ENCODE results near the gene MCTP1. TPM values are rescaled to one million over a fixed set of nuclear protein-coding genes. Genes with fewer than 3 reads are reported as not detected.

MCTP1 gene
- total RNA-seq, 2 donors from 2014 or later: 5.1 to 10.0 TPM

DNA sequence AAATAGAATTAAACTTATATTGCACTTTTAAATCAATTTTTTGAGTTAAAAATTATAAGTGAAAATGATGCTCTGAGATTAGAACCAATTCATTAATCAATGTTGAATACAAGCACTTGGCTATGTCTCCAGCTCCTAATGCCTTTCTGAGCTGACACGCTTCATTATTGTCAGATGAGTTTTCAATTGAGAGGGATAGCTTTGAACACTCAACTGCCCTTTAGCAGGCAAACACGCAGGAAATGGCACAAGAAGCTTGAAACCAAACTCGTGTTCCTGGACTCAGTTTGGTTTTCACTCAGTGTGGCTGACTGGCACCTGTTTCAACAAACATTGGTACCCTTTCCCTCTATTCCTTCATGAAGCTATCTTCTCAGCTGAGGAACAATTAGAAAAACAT lies 109.8 kb downstream of the MCTP1 start:
- TF ChIP-seq, protein P1, sequence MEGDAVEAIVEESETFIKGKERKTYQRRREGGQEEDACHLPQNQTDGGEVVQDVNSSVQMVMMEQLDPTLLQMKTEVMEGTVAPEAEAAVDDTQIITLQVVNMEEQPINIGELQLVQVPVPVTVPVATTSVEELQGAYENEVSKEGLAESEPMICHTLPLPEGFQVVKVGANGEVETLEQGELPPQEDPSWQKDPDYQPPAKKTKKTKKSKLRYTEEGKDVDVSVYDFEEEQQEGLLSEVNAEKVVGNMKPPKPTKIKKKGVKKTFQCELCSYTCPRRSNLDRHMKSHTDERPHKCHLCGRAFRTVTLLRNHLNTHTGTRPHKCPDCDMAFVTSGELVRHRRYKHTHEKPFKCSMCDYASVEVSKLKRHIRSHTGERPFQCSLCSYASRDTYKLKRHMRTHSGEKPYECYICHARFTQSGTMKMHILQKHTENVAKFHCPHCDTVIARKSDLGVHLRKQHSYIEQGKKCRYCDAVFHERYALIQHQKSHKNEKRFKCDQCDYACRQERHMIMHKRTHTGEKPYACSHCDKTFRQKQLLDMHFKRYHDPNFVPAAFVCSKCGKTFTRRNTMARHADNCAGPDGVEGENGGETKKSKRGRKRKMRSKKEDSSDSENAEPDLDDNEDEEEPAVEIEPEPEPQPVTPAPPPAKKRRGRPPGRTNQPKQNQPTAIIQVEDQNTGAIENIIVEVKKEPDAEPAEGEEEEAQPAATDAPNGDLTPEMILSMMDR (IDR thresholded peaks at IDR 0.05): no peak
- H3K4me3 ChIP-seq: no peak overlapping the region
- H3K27ac ChIP-seq: no peak overlapping the region
- H3K36me3 ChIP-seq: no peaks in the 10 kb centered on the region
- no peaks in the 10 kb centered on the region for H3K4me1 ChIP-seq
- H3K27me3 ChIP-seq: no peaks in the 10 kb centered on the region
- H3K9me3 ChIP-seq: peaks cover 0 to 4% of the 10 kb centered on the region in 2 donors
- no peak for DNase-seq (ENCODE audit: low spot score)

DNA sequence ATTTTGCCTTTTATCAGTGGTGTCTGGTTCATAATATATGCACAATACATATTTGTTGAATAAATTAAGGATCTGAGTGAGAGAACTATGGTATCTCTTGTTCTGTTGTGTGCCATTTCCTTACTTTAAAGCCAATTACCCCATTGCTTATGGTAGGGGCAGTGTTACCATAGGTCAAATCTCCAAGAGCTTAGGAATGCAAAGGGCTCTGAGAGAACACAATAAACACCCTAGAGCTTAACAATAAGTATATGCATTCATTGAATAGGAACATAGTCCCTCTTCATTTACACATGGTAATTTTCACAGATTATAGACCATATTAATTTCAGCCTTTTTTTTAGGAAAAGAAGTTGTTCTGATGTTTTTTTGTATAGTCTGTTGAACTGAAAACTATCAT lies 112.2 kb downstream of the MCTP1 start:
- no peaks in the 10 kb centered on the region for H3K4me1 ChIP-seq
- no peak overlapping the region for H3K4me3 ChIP-seq
- no peaks in the 10 kb centered on the region for H3K36me3 ChIP-seq
- TF ChIP-seq, protein P1 (IDR thresholded peaks at IDR 0.05): no peak
- no peak for DNase-seq (ENCODE audit: low spot score)
- H3K9me3 ChIP-seq: peaks cover 0 to 4% of the 10 kb centered on the region in 2 donors
- no peak overlapping the region for H3K27ac ChIP-seq
- no peaks in the 10 kb centered on the region for H3K27me3 ChIP-seq

DNA sequence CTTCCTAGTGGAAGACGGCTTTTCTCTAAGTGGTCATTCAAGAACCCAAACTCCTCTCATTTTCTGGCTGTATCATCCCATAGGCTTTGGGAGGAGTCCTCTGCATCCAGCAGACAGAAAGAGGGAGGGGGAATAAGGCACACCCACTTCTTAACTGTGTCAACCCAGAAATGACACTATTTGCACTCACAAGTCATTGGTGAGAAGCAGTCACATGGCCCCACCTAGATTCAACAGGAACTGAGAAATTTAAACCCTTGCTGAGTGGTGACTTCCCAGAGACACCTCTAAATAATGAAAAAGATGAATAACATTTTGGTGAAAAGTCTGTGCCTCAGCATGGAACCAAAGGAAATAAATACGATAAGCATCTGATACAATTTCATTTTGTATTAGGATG lies 120.0 kb downstream of the MCTP1 start:
- TF ChIP-seq, protein P1 (IDR thresholded peaks at IDR 0.05): no peak
- no peak for DNase-seq (ENCODE audit: low spot score)
- Histone ChIP-seq H3K4me1 (no peaks in the 10 kb centered on the region), H3K27ac (no peak overlapping the region), H3K9me3 (no peaks in the 10 kb centered on the region), H3K4me3 (no peak overlapping the region), H3K36me3 (no peaks in the 10 kb centered on the region), H3K27me3 (no peaks in the 10 kb centered on the region)

DNA sequence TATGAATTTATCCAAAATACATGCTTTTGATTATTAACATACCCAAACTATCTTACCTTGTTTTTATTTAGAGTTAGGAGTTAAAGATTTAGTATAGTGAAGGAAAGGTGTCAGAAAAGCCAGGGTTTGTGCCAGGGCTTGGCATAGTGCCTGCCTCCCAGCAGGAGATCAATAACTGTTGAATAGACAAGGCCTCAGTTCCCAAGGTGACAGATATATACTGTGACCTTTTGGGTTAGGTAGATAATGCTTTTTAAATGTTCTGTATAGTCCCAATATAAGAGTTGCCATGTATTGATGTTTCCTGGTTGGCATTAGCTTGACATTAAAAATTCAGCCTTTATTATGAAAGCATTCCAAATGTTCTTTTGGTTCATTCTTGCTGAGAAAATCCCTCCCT lies 121.8 kb downstream of the MCTP1 start:
- H3K9me3 ChIP-seq: no peaks in the 10 kb centered on the region
- H3K4me1 ChIP-seq: no peaks in the 10 kb centered on the region
- H3K27me3 ChIP-seq: no peaks in the 10 kb centered on the region
- TF ChIP-seq, protein P1 (IDR thresholded peaks at IDR 0.05): no peak
- H3K27ac ChIP-seq: no peak overlapping the region
- DNase-seq (ENCODE audit: low spot score): no peak
- no peaks in the 10 kb centered on the region for H3K36me3 ChIP-seq
- H3K4me3 ChIP-seq: no peak overlapping the region

DNA sequence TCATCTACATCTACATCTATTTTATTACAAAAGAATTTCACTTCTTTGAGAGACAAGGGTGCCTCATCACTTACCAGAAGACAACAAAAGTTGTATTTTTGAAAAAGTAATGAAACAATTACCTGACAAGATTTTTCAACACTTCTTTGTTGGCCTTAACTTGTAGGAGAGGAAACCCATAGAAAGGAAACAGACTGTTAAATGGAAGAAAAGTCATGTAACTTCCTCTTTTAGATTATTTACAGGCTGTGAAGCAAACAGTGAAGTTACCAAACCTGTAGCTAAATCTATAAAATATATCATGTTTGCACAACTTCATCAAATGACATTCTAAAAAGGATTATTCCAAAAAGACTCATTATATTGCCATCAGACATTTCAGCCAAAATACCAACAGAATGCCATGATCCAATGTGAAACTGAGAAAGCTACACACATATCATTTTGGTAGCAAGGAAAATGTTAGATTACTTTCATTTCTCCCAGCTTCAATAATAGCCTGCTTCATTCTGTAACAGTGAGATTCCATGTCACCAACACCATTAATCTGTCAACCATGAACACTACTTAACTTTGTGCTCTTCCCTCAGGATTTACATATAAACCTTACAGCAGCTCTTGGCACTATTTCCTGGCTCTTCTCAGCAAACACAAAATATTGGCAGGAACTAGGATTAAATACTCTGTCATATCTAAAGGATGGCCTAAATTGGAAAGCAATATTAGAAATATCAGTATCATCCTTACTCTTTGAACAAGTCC lies 122.5 kb downstream of the MCTP1 start:
- Histone ChIP-seq H3K27ac (no peak overlapping the region), H3K9me3 (no peaks in the 10 kb centered on the region), H3K4me3 (no peak overlapping the region), H3K36me3 (no peaks in the 10 kb centered on the region), H3K27me3 (no peaks in the 10 kb centered on the region), H3K4me1 (no peaks in the 10 kb centered on the region)
- TF ChIP-seq, protein P1 (IDR thresholded peaks at IDR 0.05): no peak
- no peak for DNase-seq (ENCODE audit: low spot score)

DNA sequence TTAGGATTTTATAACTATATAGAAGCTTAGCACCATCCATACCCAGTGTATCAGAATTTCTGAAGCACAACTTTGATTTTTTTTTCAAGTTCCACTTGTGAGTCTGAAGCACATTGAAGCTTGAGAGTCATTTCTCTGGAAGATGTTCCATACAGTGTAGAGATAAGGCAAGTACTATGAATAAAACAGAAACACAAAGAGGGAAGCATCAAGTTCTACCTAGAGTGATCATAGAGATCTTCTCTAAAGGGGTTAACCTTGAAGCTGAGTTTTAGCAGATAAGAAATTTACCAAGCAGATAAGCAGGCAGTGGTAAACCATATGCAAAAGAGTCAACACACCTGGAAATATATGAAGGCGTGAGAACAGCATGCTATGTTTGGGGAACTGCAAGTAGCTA lies 125.3 kb downstream of the MCTP1 start:
- Histone ChIP-seq H3K27ac (no peak overlapping the region), H3K36me3 (no peaks in the 10 kb centered on the region), H3K27me3 (no peaks in the 10 kb centered on the region), H3K4me1 (no peaks in the 10 kb centered on the region), H3K9me3 (no peaks in the 10 kb centered on the region), H3K4me3 (no peak overlapping the region)
- TF ChIP-seq, protein P1 (IDR thresholded peaks at IDR 0.05): no peak
- DNase-seq (ENCODE audit: low spot score): no peak

All from right atrium auricular region (tissue), 2 donors.